Prostate gland (tissue), 2 donors: ENCODE measurements around the gene UBE3D. TPM values are rescaled to one million over a fixed set of nuclear protein-coding genes. Genes with fewer than 3 reads are reported as not detected.

Experiments
- DNase-seq: peaks from one replicate; pipeline ENCODE4 v3.0.0-alpha.2; 2019; ENCODE audit warnings: low spot score
- H3K27ac ChIP-seq, 2 donors: fragments of 200-600 bp; sonication (generic); 2 replicates each; pipeline ENCODE4 v1.5.1; 2017 to 2019
- H3K27me3 ChIP-seq: fragments of 200-600 bp; sonication (generic); replicated peaks from 2 replicates; pipeline ENCODE4 v1.5.1; 2019; ENCODE audit not compliant: insufficient read depth
- H3K36me3 ChIP-seq, 2 donors: fragments of 200-600 bp; sonication (generic); 1 replicate in 1 of 2; 2 replicates in 1 of 2; pipeline versions ENCODE4 v1.5.1 to v1.8.1; 2017 to 2019
- H3K4me1 ChIP-seq: fragments of 200-600 bp; sonication (generic); replicated peaks from 2 replicates; pipeline ENCODE4 v1.5.1; 2019
- H3K4me3 ChIP-seq, 2 donors: fragments of 200-600 bp; sonication (generic); 2 replicates each; pipeline ENCODE4 v1.5.1; 2017 to 2019
- H3K9me3 ChIP-seq: fragments of 200-600 bp; sonication (generic); 2 replicates; pipeline ENCODE4 v1.5.1; 2017
- CTCF ChIP-seq, 4 experiments: fragments of 200-600 bp in 2 of 4; fragments of 450-650 bp in 2 of 4; sonication (generic) in 2 of 4; IDR thresholded peaks; 1 replicate in 3 of 4; 2 replicates in 1 of 4; pipeline ENCODE4 v1.5.1; 2016 to 2019; ENCODE audit warnings: antibody characterized with exemption in 4 of 4, mild to moderate bottlenecking in 2 of 4, moderate library complexity in 2 of 4
- POLR2A ChIP-seq: fragments of 450-650 bp; IDR thresholded peaks from one replicate; pipeline ENCODE4 v1.6.1; 2016; ENCODE audit warnings: antibody characterized with exemption, mild to moderate bottlenecking
- POLR2AphosphoS5 ChIP-seq: sonication (generic); formaldehyde crosslinking; IDR thresholded peaks from one replicate; pipeline ENCODE4 v1.6.1; 2017; ENCODE audit warnings: antibody characterized with exemption
- WGBS: methylation state at CpG from one replicate; pipeline ENCODE4 v1.1.5; 2018; 5-methylcytosine and 5-hydroxymethylcytosine counted together
- intact Hi-C: fragments of 100-400 bp; cut with DNase I; formaldehyde crosslinking; loops from one replicate; pipeline ENCODE4 v1.14.2; 2022
- total RNA-seq, 2 donors: library from RNA; depleted of rRNA; stranded (reverse); fragments of >200 nt; gene quantifications; one replicate each; pipeline ENCODE4 v1.1.0, GENCODE V29; 2016

Gene UBE3D
- total RNA-seq, 2 donors from 2014 or later: 3.1 to 6.0 TPM

GRCh38 chr6:82870582-82871172, 195.0 kb downstream of the UBE3D start:
- no peaks in the 10 kb centered on the region for H3K9me3 ChIP-seq
- no peak overlapping the region for H3K27ac ChIP-seq
- no peak for TF ChIP-seq POLR2A
- TF ChIP-seq POLR2AphosphoS5: peak; percentile 68
- no peak for TF ChIP-seq CTCF (IDR thresholded peaks at IDR 0.05)
- H3K4me1 ChIP-seq: no peaks in the 10 kb centered on the region
- H3K36me3 ChIP-seq: no peaks in the 10 kb centered on the region
- 59% methylated on average over 2 of the region's 2 CpGs for WGBS
- no peaks in the 10 kb centered on the region for H3K27me3 ChIP-seq
- no peak for DNase-seq
- no peak overlapping the region for H3K4me3 ChIP-seq
- intact Hi-C loops: no loop called here

DNA sequence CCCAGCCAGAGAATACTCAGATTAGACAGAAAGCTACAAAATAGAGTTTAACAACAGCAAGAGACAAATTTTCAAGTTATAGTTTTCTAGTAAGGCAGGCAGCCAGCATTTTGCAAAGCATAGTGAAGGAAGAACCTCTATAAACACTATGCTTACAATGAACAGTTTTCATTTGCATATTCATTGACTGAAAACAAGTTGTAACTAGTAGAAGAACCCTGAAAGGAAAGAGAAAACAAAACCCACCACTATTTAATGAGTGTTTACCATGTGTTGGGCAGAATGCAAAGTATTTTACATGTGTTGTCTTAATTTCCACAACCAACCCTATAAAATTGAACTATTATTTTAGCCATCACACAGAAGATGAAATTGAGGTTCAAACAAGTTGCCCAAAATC, 196.1 kb downstream of the UBE3D start:
- intact Hi-C loops: no loop called here
- DNase-seq: no peak
- no peak overlapping the region for H3K4me3 ChIP-seq
- no peaks in the 10 kb centered on the region for H3K36me3 ChIP-seq
- TF ChIP-seq POLR2AphosphoS5: no peak
- no peak for TF ChIP-seq POLR2A
- no peak for TF ChIP-seq CTCF (IDR thresholded peaks at IDR 0.05)
- H3K9me3 ChIP-seq: no peaks in the 10 kb centered on the region
- H3K27me3 ChIP-seq: no peaks in the 10 kb centered on the region
- H3K4me1 ChIP-seq: no peaks in the 10 kb centered on the region
- no peak overlapping the region for H3K27ac ChIP-seq

DNA sequence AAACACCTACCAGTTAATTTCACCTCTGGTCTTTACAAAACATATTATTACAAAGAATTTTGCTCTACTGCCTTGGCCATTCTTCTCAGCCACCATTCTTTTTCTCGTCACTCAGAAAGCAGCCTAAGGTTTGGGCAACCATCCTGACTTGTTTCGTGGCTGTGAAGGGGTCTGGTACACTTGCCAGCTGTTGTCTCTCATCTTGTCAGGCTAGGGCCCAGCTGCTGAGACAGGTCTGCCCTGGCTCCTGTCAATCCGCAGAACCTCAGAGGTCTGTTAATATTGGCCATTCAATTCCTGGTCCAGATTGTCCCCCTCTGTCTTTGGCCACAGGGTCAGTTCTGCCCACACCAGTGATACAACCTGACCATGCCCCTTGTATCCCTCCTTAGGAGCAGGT, 197.7 kb downstream of the UBE3D start:
- H3K27ac ChIP-seq: no peak overlapping the region
- H3K36me3 ChIP-seq: no peaks in the 10 kb centered on the region
- H3K9me3 ChIP-seq: no peaks in the 10 kb centered on the region
- intact Hi-C loops: no loop called here
- TF ChIP-seq POLR2A (no peak), POLR2AphosphoS5 (no peak), CTCF (IDR thresholded peaks at IDR 0.05) (no peak)
- no peak for DNase-seq
- H3K27me3 ChIP-seq: no peaks in the 10 kb centered on the region
- no peaks in the 10 kb centered on the region for H3K4me1 ChIP-seq
- H3K4me3 ChIP-seq: no peak overlapping the region
- WGBS: 94% methylated on average over 3 of the region's 3 CpGs

DNA sequence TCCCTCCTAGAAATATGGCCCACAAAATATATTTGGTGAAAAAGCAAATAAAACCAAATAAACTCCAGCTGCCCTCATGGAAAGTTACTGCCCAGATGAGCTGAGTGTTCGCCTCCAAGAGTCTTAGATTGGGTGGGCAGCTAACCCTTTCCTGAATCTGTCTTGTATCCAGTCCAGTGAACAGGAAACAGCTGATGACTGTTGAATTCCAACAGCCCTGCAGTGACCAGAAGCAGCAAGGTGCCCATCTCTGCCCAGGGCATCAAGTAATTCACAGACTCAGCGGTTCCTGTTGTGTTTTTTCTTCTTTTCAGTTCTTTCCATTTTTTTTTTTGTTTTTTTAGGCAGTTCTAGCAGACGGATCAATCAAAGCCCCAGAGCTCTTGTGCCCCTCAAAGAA, 199.2 kb downstream of the UBE3D start:
- no peak overlapping the region for H3K4me3 ChIP-seq
- no peaks in the 10 kb centered on the region for H3K27me3 ChIP-seq
- H3K9me3 ChIP-seq: no peaks in the 10 kb centered on the region
- no peaks in the 10 kb centered on the region for H3K4me1 ChIP-seq
- intact Hi-C loops: no loop called here
- TF ChIP-seq POLR2AphosphoS5: no peak
- no peak for TF ChIP-seq CTCF (IDR thresholded peaks at IDR 0.05)
- TF ChIP-seq POLR2A: no peak
- 87% methylated on average over 3 of the region's 3 CpGs for WGBS
- no peak overlapping the region for H3K27ac ChIP-seq
- H3K36me3 ChIP-seq: no peaks in the 10 kb centered on the region
- no peak for DNase-seq

GRCh38 chr6:82865461-82865860, 200.2 kb downstream of the UBE3D start:
- H3K27me3 ChIP-seq: no peaks in the 10 kb centered on the region
- H3K36me3 ChIP-seq: no peaks in the 10 kb centered on the region
- DNase-seq: no peak
- intact Hi-C loops: no loop called here
- no peaks in the 10 kb centered on the region for H3K4me1 ChIP-seq
- H3K27ac ChIP-seq: no peak overlapping the region
- no peak for TF ChIP-seq CTCF (IDR thresholded peaks at IDR 0.05)
- no peak for TF ChIP-seq POLR2A
- TF ChIP-seq POLR2AphosphoS5: no peak
- H3K4me3 ChIP-seq: no peak overlapping the region
- 86% methylated on average over 3 of the region's 3 CpGs for WGBS
- H3K9me3 ChIP-seq: no peaks in the 10 kb centered on the region
